Activated gamma-delta T cell treated with Interleukin-2 at 50 U/mL for 16 hours (primary cell): ENCODE results near the gene WNT1.

ENCODE experiments used
- DNase-seq: peaks from one replicate; pipeline ENCODE4 v3.0.0-alpha.2; 2020

Gene WNT1

DNA sequence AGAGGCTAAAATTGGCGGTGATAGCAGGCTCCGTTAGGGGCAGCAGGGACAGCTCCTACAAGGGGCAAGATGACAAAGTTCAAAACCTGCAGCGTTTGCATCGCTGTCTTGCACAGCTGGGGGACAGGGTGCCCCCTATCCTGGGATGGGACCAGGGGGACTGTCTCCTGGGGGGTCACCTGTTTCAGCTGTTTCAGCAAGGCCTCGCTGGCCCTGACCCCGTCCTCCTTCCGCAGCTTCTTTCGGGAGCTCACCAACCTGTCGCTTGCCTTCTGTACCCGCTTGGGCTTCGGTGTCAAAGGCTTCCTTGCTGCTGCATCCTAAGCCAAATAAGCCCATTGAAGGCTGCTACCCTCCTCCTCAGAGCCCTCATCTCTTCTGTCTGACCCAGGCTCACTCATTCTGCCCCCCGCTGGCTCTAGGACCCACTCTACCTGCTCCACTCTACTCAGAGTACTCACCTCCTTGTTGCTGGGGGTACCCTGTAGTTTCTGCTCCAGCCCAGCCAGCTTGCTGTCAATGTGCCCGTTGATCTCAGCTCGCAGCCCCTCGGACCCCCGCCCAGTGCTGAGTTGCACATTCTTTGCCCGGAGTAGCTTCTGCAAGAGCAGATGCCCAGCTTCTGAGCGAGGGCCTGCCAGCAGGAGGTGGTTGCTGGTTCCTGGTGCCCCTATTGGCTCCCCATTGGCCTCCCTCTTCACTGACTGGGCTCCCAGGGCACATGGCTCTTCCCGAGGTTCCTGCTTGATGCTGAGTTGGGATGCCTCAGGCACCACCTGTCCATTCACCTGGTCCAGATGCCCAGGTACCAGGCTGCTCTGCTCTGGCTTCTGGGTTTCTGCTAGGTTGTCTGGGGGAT is 52.8 kb downstream of the WNT1 start:
- DNase-seq, result no peak

DNA sequence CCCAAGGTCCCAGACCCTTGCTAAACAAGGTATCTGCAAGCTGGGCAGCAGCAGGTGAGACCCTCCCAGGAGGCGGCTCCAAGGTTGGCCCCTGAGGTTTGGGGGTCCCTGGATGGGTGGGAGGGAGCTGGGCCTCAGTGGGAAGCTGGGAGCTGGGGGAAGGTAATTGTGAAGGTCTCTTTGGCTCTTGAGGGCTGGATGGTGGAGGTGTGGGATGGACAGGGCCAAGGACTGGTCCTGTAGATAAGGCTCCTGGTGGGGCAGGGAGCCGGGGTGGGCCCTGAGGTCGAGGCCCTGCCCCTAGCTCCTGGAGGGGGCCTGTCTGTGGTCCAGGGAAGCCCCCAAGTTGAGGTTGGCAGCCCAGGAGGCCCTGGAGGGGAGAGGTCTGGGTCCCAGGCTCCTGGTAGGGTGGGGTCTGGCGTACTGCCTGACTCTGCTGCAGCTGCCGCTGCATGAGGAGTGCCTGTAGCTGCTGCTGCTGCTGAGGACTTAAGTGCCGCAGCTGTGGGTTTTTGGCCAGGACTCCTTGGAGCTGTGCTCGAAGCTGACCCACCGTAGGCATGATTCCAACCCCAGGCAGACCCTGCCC is 53.5 kb downstream of the WNT1 start:
- no peak for DNase-seq
